Body of pancreas (tissue), 4 donors: ENCODE data around the gene FSTL1. TPM values are rescaled to one million over a fixed set of nuclear protein-coding genes. Genes with fewer than 3 reads are reported as not detected.
A peak's percentile ranks its signal among the peaks of the same experiment; 100 is the strongest.

ENCODE experiments used
- ATAC-seq: fragments of 150-250 bp; one replicate; pipeline ENCODE4 v1.9.1; 2016
- DNase-seq, 4 donors: peaks; one replicate each; pipeline ENCODE4 v3.0.0-alpha.2; 2019
- H3K27ac ChIP-seq, 4 donors: fragments of 200-600 bp; sonication (generic); 1 replicate in 3 of 4; 2 replicates in 1 of 4; pipeline versions ENCODE4 v1.5.1 to v1.6.1; 2016 to 2019; ENCODE audit warnings: mild to moderate bottlenecking in 1 of 4, mixed read lengths in 1 of 4, moderate library complexity in 1 of 4
- H3K27me3 ChIP-seq, 2 donors: fragments of 200-600 bp; sonication (generic); one replicate each; pipeline ENCODE4 v1.6.0; 2016; ENCODE audit warnings: mild to moderate bottlenecking in 1 of 2
- H3K36me3 ChIP-seq, 2 donors: fragments of 200-600 bp; sonication (generic); replicated peaks in 1 of 2; 2 replicates each; pipeline ENCODE4 v1.5.1; 2016; ENCODE audit warnings: low read depth in 2 of 2; ENCODE audit not compliant: insufficient read depth in 1 of 2
- H3K4me1 ChIP-seq: fragments of 200-600 bp; sonication (generic); one replicate; pipeline ENCODE4 v1.6.0; 2016
- H3K4me3 ChIP-seq, 2 donors: fragments of 200-600 bp; sonication (generic); 1 replicate in 1 of 2; 2 replicates in 1 of 2; pipeline ENCODE4 v1.5.1; 2016 to 2019
- H3K9me3 ChIP-seq, 3 donors: fragments of 200-600 bp; sonication (generic); 1 replicate in 2 of 3; 2 replicates in 1 of 3; pipeline ENCODE4 v1.5.1; 2016
- POLR2A ChIP-seq, 3 donors: fragments of 450-650 bp; IDR thresholded peaks; one replicate each; pipeline ENCODE4 v1.6.1; 2016; ENCODE audit warnings: antibody characterized with exemption in 3 of 3, mild to moderate bottlenecking in 2 of 3
- WGBS, 2 donors: methylation state at CpG; one replicate each; pipeline ENCODE4 v1.1.5; 2017; 5-methylcytosine and 5-hydroxymethylcytosine counted together
- intact Hi-C: fragments of 100-400 bp; cut with DNase I; formaldehyde crosslinking; loops from one replicate; pipeline ENCODE4 v1.15.1; 2023
- microRNA counts, 2 donors: library from miRNA; unstranded; fragments of <30 nt; microRNA quantifications; one replicate each; lab custom pipeline; 2017
- total RNA-seq, 2 donors: library from RNA; depleted of rRNA; stranded (reverse); fragments of >200 nt; gene quantifications; one replicate each; pipeline ENCODE4 v1.1.0, GENCODE V29; 2016
- TF ChIP-seq, protein P1 (sequence below), 7 experiments: fragments of 450-650 bp in 4 of 7; fragments of 200-600 bp in 3 of 7; sonication (generic) in 3 of 7; IDR thresholded peaks; one replicate each; pipeline ENCODE4 v1.5.1; 2016 to 2019; ENCODE audit warnings: antibody characterized with exemption in 7 of 7

The FSTL1 gene
- total RNA-seq, 2 donors from 2014 or later, result 55.0 to 82.2 TPM

DNA sequence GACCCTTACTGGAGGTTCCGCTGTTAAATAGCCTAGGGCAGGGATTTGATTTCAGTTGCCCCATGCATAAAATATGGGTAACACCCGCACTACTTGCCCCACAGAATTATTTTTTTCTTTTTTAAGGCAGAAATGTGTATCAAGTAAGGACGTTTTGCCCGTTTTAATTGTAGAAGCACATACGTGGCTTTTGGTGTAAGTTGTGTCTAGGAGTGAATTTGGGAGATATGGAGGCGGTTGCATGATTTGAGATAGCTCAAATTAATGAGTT is 101.0 kb downstream of the FSTL1 start:
- Histone ChIP-seq H3K36me3 (no peaks in the 10 kb centered on the region), H3K9me3 (no peaks in the 10 kb centered on the region), H3K27me3 (no peaks in the 10 kb centered on the region), H3K27ac (peak overlapping the region; percentile 74 to 94 (median 90)), H3K4me1 (peaks cover 24% of the 10 kb centered on the region), H3K4me3 (peak overlapping the region; percentile 70 to 82)
- DNase-seq (no peak), ATAC-seq (no peak)
- intact Hi-C loops, result no loop called here
- 2 to 3% methylated on average over 6 of the region's 6 CpGs for WGBS, 2 donors
- TF ChIP-seq, protein P1, sequence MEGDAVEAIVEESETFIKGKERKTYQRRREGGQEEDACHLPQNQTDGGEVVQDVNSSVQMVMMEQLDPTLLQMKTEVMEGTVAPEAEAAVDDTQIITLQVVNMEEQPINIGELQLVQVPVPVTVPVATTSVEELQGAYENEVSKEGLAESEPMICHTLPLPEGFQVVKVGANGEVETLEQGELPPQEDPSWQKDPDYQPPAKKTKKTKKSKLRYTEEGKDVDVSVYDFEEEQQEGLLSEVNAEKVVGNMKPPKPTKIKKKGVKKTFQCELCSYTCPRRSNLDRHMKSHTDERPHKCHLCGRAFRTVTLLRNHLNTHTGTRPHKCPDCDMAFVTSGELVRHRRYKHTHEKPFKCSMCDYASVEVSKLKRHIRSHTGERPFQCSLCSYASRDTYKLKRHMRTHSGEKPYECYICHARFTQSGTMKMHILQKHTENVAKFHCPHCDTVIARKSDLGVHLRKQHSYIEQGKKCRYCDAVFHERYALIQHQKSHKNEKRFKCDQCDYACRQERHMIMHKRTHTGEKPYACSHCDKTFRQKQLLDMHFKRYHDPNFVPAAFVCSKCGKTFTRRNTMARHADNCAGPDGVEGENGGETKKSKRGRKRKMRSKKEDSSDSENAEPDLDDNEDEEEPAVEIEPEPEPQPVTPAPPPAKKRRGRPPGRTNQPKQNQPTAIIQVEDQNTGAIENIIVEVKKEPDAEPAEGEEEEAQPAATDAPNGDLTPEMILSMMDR (IDR thresholded peaks at IDR 0.05), result no peak
- TF ChIP-seq POLR2A (IDR thresholded peaks at IDR 0.05), result no peak

DNA sequence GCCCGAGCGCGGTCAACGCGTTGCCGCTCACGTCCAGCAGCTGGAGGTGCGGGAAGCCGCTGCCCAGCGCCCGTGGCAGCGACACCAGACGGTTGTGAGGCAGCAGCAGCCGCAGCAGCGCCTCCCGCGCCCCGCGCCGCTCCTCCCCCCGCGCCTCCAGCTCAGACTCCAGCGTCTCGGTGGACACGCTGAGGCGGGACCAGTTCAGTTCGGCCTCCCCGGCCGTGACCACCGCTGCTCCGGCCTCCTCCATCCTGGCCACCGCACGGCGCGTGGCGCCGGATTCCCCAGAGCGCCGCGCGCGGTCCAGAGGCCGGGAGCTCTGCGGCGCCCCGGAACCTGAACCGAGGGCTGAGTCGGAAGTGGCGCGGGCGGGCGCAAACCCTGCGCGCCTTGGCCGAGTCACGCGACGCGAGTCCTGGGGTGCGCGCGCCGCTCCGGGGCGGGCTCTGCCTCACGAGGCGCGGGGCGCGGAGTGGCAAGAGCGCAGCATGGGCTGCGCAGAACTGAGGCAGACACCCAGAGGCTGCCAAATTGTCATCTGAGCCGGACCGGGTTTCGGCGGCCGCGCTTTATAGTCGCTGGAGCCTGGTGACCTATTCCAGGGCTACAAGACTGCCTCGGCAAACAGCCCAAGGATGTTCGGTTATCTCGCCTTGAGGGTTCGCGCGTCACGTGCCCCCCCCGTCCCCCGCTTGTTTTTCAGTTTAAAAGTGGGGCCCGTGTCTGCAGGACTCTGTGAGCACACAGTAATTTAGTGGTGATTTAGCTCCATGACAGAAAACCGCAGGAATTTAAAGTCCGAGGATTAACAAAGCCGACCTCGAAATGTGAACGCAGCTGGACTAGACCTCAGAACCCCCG is 101.6 kb downstream of the FSTL1 start, which contains the start of gene LRRC58:
Gene LRRC58, minus strand, starts transcription at position 364 of the 864 bp plus-strand sequence. Its CDS starts 111 bp downstream, at position 253.
- Histone ChIP-seq H3K9me3 (no peaks in the 10 kb centered on the region), H3K4me1 (peaks cover 30% of the 10 kb centered on the region), H3K36me3 (no peaks in the 10 kb centered on the region), H3K4me3 (peak within 1 kb of the TSS; percentile 70 to 82), H3K27ac (peak within 1 kb of the TSS; percentile 74 to 94 (median 90)), H3K27me3 (no peaks in the 10 kb centered on the region)
- intact Hi-C loops, result no loop called here
- 1% methylated on average over 17 to 83 of the region's 95 CpGs for WGBS, 2 donors
- ATAC-seq (peak; percentile 95), DNase-seq (peak; percentile 92 to 96 (median 94))
- TF ChIP-seq, protein P1 (IDR thresholded peaks at IDR 0.05), result peak in 4 of 7 experiments; percentile 28 to 36 (median 33)
- TF ChIP-seq POLR2A (IDR thresholded peaks at IDR 0.05), result peak; percentile 90 to 92 (median 91)

DNA sequence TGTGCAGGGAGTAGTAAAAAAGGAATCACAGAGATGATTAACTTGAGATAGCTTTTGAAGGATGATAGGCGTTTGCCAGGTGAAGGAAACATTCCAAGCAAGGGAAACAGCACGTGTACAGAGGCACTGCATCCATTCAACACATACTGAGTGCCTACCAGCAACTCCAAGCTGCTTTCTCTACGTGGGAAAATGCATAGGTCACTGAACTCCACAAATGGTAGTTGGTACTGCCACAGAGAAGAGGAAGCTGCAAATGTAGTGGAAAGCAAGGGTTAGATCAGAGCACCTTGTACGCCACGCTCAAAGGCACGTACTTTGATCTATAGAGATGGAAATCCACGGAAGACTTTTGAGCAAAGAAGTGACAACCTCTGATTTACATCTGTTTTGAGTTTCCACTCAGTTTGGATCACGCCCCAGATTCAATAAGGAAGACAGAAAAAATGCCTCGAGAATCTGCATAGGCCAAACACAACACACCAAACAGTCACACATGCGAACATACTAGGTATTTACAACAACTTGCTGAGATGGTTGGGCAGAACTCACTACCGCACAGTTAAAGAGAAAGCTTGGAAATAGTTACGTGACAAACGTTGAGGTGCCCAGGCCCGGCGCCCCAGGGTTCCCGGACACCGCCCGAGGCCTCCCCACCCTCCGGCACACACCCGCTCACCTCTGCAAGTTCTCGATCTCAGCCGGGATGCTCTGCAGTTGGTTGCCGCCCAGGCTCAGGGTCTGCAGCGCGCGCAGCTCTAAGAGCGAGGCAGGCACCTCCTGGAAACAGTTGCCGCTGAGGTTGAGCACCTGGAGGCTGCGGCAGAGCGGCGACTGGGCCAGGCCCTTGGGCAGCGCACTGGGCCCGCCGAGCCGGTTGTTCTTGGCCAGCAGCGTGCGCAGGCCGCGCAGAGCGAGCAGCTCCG is 102.5 kb downstream of the FSTL1 start:
- H3K4me1 ChIP-seq, result peaks cover 30% of the 10 kb centered on the region
- H3K4me3 ChIP-seq, result peak overlapping the region; percentile 70 to 82
- peak overlapping the region; percentile 74 to 94 (median 90) for H3K27ac ChIP-seq
- DNase-seq (no peak), ATAC-seq (no peak)
- TF ChIP-seq POLR2A (IDR thresholded peaks at IDR 0.05), result no peak
- TF ChIP-seq, protein P1 (IDR thresholded peaks at IDR 0.05), result no peak
- WGBS, 2 donors, result 0 to 1% methylated on average over 19 to 41 of the region's 41 CpGs
- intact Hi-C loops, result no loop called here
- H3K27me3 ChIP-seq, result no peaks in the 10 kb centered on the region
- H3K9me3 ChIP-seq, result no peaks in the 10 kb centered on the region
- no peaks in the 10 kb centered on the region for H3K36me3 ChIP-seq

DNA sequence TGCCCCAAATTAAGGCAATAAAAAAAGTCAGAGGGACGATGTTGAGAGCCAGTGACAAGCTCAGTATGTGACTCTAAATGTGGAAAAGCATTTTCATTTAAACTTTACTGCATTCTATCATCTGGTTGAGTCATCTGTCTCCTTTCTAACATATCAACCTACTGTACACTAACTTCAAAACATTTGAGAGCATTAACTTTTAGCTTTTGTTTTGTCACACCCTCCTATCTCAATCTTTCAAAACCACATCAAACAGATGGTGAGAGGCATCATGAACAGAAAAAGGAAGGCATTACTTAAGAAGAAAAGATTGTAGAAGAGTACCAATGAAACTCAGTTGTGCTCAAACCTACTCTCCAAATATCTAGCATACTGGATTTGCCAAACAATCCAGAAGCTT is 106.4 kb downstream of the FSTL1 start:
- intact Hi-C loops, result no loop called here
- 69 to 80% methylated on average over 1 of the region's 1 CpG for WGBS, 2 donors
- H3K4me1 ChIP-seq, result peaks cover 34% of the 10 kb centered on the region

More for the DNA sequence above, 106.4 kb downstream of the FSTL1 start:
- Histone ChIP-seq H3K4me3 (no peak overlapping the region), H3K9me3 (no peaks in the 10 kb centered on the region), H3K27me3 (no peaks in the 10 kb centered on the region), H3K27ac (no peak overlapping the region), H3K36me3 (no peaks in the 10 kb centered on the region)
- no peak for ATAC-seq
- TF ChIP-seq POLR2A (IDR thresholded peaks at IDR 0.05), result no peak
- TF ChIP-seq, protein P1 (IDR thresholded peaks at IDR 0.05), result no peak
- DNase-seq, result no peak

MicroRNAs encoded within 50 kb of the gene (microRNA counts, 767-probe panel; counts per million panel counts)
- microRNA hsa-miR-198 (lab: Ali Mortazavi, UCI), result 0 to 736 counts per million in 2 donors

Other genes with a start within 250 kb of the FSTL1 start
- gene GPR156, start 165.8 kb downstream of the FSTL1 start, total RNA-seq, result not detected
- gene LRRC58, start 101.6 kb downstream of the FSTL1 start, total RNA-seq, result 10 to 100 TPM; 20.2 to 21.8 TPM
- 10 to 100 TPM; 15.8 to 60.7 TPM for gene NDUFB4, start 145.3 kb upstream of the FSTL1 start, total RNA-seq
- 10 to 100 TPM; 14.2 to 14.3 TPM for gene HGD, start 231.2 kb upstream of the FSTL1 start, total RNA-seq